ENCODE results near the gene IQCM. TPM values are rescaled to one million over a fixed set of nuclear protein-coding genes. Genes with fewer than 3 reads are reported as not detected.

IQCM gene
- total and polyA plus RNA-seq, 2 donors (not counting 1 experiment from before 2014, with no cell fraction given) = not detected

GRCh38 chr4:149790172-149790907, 25.3 kb downstream of the IQCM start:
- no peaks in the 10 kb centered on the region for H3K79me2 ChIP-seq (ENCODE audit: control insufficient read depth, insufficient read depth, low read length)
- peak; percentile 32 to 39 for DNase-seq (ENCODE audit: low read depth in 2 of 2)
- no peaks in the 10 kb centered on the region for H3K9me3 ChIP-seq (ENCODE audit: control insufficient read depth, insufficient read depth, low read depth, low read length)
- peaks cover 2% of the 10 kb centered on the region for H3K4me1 ChIP-seq (ENCODE audit: control insufficient read depth, extremely low read depth, insufficient read depth, low read length)
- no peak overlapping the region for H3K4me2 ChIP-seq (ENCODE audit: extremely low read depth, insufficient read depth, low read length)
- H3K27ac ChIP-seq (ENCODE audit: insufficient read depth, low read length) = no peak overlapping the region
- TF ChIP-seq CTCF (conservative IDR thresholded peaks at IDR 0.05 in 1 of 2, IDR thresholded peaks at IDR 0.05 in 1 of 2; ENCODE audit: low read depth in 1 of 2, low read length in 2 of 2) = no peak
- no peak for TF ChIP-seq EZH2 (IDR thresholded peaks at IDR 0.05; ENCODE audit: low read length, missing control alignments)
- H4K20me1 ChIP-seq (ENCODE audit: control insufficient read depth, extremely low read depth, insufficient read depth, low read length) = no peaks in the 10 kb centered on the region
- H3K27me3 ChIP-seq (ENCODE audit: control insufficient read depth, insufficient read depth, low read length) = no peaks in the 10 kb centered on the region
- H3K4me3 ChIP-seq (replicated peaks in 1 of 4; ENCODE audit: control extremely low read depth in 1 of 4, insufficient read depth in 1 of 4, low read depth in 3 of 4, low read length in 4 of 4) = no peak overlapping the region
- no peak overlapping the region for H3K9ac ChIP-seq (ENCODE audit: insufficient read depth, low read length)
- H3K36me3 ChIP-seq (ENCODE audit: control insufficient read depth, insufficient read depth, low read length) = no peaks in the 10 kb centered on the region
- no peak overlapping the region for H2AFZ ChIP-seq (ENCODE audit: low read length)

- H3K27ac ChIP-seq (ENCODE audit: insufficient read depth, low read length) = no peak overlapping the region
- no peak for DNase-seq (ENCODE audit: low read depth in 2 of 2)
- no peak overlapping the region for H3K4me2 ChIP-seq (ENCODE audit: extremely low read depth, insufficient read depth, low read length)
- H3K79me2 ChIP-seq (ENCODE audit: control insufficient read depth, insufficient read depth, low read length) = no peaks in the 10 kb centered on the region
- H3K9ac ChIP-seq (ENCODE audit: insufficient read depth, low read length) = no peak overlapping the region
- H4K20me1 ChIP-seq (ENCODE audit: control insufficient read depth, extremely low read depth, insufficient read depth, low read length) = no peaks in the 10 kb centered on the region
- H3K4me1 ChIP-seq (ENCODE audit: control insufficient read depth, extremely low read depth, insufficient read depth, low read length) = no peaks in the 10 kb centered on the region
- H2AFZ ChIP-seq (ENCODE audit: low read length) = no peak overlapping the region
- no peaks in the 10 kb centered on the region for H3K27me3 ChIP-seq (ENCODE audit: control insufficient read depth, insufficient read depth, low read length)
- TF ChIP-seq EZH2 (IDR thresholded peaks at IDR 0.05; ENCODE audit: low read length, missing control alignments) = no peak
- no peak for TF ChIP-seq CTCF (conservative IDR thresholded peaks at IDR 0.05 in 1 of 2, IDR thresholded peaks at IDR 0.05 in 1 of 2; ENCODE audit: low read depth in 1 of 2, low read length in 2 of 2)
- H3K4me3 ChIP-seq (replicated peaks in 1 of 4; ENCODE audit: control extremely low read depth in 1 of 4, insufficient read depth in 1 of 4, low read depth in 3 of 4, low read length in 4 of 4) = no peak overlapping the region
- no peaks in the 10 kb centered on the region for H3K36me3 ChIP-seq (ENCODE audit: control insufficient read depth, insufficient read depth, low read length)
- H3K9me3 ChIP-seq (ENCODE audit: control insufficient read depth, insufficient read depth, low read depth, low read length) = no peaks in the 10 kb centered on the region
These were observed 27.3 kb downstream of the IQCM start for GRCh38 chr4:149788300-149788699.

- H3K4me2 ChIP-seq (ENCODE audit: extremely low read depth, insufficient read depth, low read length) = no peak overlapping the region
- no peaks in the 10 kb centered on the region for H3K36me3 ChIP-seq (ENCODE audit: control insufficient read depth, insufficient read depth, low read length)
- DNase-seq (ENCODE audit: low read depth in 2 of 2) = peak; percentile 36 to 70
- TF ChIP-seq EZH2 (IDR thresholded peaks at IDR 0.05; ENCODE audit: low read length, missing control alignments) (no peak), CTCF (conservative IDR thresholded peaks at IDR 0.05 in 1 of 2, IDR thresholded peaks at IDR 0.05 in 1 of 2; ENCODE audit: low read depth in 1 of 2, low read length in 2 of 2) (no peak)
- no peaks in the 10 kb centered on the region for H4K20me1 ChIP-seq (ENCODE audit: control insufficient read depth, extremely low read depth, insufficient read depth, low read length)
- no peaks in the 10 kb centered on the region for H3K9me3 ChIP-seq (ENCODE audit: control insufficient read depth, insufficient read depth, low read depth, low read length)
- no peak overlapping the region for H3K4me3 ChIP-seq (replicated peaks in 1 of 4; ENCODE audit: control extremely low read depth in 1 of 4, insufficient read depth in 1 of 4, low read depth in 3 of 4, low read length in 4 of 4)
- H3K4me1 ChIP-seq (ENCODE audit: control insufficient read depth, extremely low read depth, insufficient read depth, low read length) = peaks cover 3% of the 10 kb centered on the region
- H3K27me3 ChIP-seq (ENCODE audit: control insufficient read depth, insufficient read depth, low read length) = no peaks in the 10 kb centered on the region
- H3K9ac ChIP-seq (ENCODE audit: insufficient read depth, low read length) = no peak overlapping the region
- peak overlapping the region; percentile 20 for H2AFZ ChIP-seq (ENCODE audit: low read length)
- no peaks in the 10 kb centered on the region for H3K79me2 ChIP-seq (ENCODE audit: control insufficient read depth, insufficient read depth, low read length)
- H3K27ac ChIP-seq (ENCODE audit: insufficient read depth, low read length) = no peak overlapping the region
These were observed 29.8 kb downstream of the IQCM start for GRCh38 chr4:149785696-149786431.
